ENCODE results near the gene TMEM196. TPM values are rescaled to one million over a fixed set of nuclear protein-coding genes. Genes with fewer than 3 reads are reported as not detected.

TMEM196 gene
- total and polyA plus RNA-seq, 2 donors from 2014 or later: 0.06 TPM; not detected in 1

DNA sequence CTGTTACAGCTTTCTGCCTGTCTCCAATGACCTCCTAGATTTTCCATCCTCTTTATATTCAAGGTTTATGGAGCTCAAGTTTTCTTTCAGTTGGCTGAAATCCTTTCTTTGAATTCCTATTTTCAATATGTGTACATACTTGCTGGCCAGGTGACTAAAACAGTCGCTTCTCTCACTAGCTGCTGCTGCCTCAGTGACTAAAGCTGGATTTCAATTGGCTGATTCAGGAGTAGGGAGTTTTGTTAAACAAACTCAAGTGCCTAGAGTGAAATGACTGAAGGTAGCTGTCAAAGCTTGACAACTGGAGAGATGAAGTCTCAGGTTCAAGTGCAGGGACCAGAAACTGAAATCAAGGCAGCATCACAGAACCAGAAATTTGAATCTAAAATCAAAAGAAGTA is 57.9 kb downstream of the TMEM196 start:
- intact Hi-C loops (cut with DNase I): loop anchor here (10.0 kb wide), 1 partner anchor 879 kb away; no protein-coding TSS in a partner anchor
- H3K4me3 ChIP-seq (ENCODE audit: low read length in 3 of 3): no peak overlapping the region
- H3K4me1 ChIP-seq (ENCODE audit: control insufficient read depth in 2 of 3, insufficient read depth in 2 of 3, low read depth in 1 of 3, low read length in 3 of 3): no peaks in the 10 kb centered on the region
- DNase-seq (no peak), FAIRE-seq (no peak)
- no peaks in the 10 kb centered on the region for H3K36me3 ChIP-seq (ENCODE audit: control insufficient read depth in 2 of 3, insufficient read depth in 3 of 3, low read length in 3 of 3)
- H3K27ac ChIP-seq (ENCODE audit: low read depth in 2 of 2, low read length in 2 of 2): no peak overlapping the region
- TF ChIP-seq, protein P1, sequence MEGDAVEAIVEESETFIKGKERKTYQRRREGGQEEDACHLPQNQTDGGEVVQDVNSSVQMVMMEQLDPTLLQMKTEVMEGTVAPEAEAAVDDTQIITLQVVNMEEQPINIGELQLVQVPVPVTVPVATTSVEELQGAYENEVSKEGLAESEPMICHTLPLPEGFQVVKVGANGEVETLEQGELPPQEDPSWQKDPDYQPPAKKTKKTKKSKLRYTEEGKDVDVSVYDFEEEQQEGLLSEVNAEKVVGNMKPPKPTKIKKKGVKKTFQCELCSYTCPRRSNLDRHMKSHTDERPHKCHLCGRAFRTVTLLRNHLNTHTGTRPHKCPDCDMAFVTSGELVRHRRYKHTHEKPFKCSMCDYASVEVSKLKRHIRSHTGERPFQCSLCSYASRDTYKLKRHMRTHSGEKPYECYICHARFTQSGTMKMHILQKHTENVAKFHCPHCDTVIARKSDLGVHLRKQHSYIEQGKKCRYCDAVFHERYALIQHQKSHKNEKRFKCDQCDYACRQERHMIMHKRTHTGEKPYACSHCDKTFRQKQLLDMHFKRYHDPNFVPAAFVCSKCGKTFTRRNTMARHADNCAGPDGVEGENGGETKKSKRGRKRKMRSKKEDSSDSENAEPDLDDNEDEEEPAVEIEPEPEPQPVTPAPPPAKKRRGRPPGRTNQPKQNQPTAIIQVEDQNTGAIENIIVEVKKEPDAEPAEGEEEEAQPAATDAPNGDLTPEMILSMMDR (IDR thresholded peaks at IDR 0.05; ENCODE audit: borderline replicate concordance, extremely low read depth, insufficient read depth): no peak
- no peaks in the 10 kb centered on the region for H3K9me3 ChIP-seq (ENCODE audit: control insufficient read depth in 2 of 3, insufficient read depth in 1 of 3, low read length in 3 of 3)
- H3K9ac ChIP-seq (ENCODE audit: low read length in 3 of 3): no peak overlapping the region
- H3K27me3 ChIP-seq (ENCODE audit: control insufficient read depth, insufficient read depth, low read length): no peaks in the 10 kb centered on the region

DNA sequence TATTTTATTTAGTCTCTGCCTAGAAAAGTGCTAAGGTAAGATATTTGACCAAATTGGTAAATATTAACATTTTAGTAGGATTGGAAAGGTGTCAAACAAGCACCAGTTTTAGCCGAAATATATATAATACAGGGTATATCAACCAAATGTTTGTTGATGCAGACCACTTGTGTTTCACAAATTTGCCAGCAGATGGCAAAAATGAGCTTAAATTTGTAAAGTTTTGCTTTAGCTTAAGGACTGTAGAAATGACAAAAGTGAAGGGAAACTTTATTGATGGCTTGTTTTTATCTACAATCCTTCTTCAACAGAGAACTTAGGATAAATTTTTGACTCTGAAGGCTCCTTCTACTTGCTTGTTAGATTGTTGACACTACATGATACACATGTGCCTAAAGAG is 59.7 kb downstream of the TMEM196 start:
- TF ChIP-seq, protein P1 (IDR thresholded peaks at IDR 0.05; ENCODE audit: borderline replicate concordance, extremely low read depth, insufficient read depth): peak; percentile 63
- Histone ChIP-seq H3K27ac (ENCODE audit: low read depth in 2 of 2, low read length in 2 of 2) (no peak overlapping the region), H3K36me3 (ENCODE audit: control insufficient read depth in 2 of 3, insufficient read depth in 3 of 3, low read length in 3 of 3) (no peaks in the 10 kb centered on the region), H3K4me3 (ENCODE audit: low read length in 3 of 3) (no peak overlapping the region), H3K4me1 (ENCODE audit: control insufficient read depth in 2 of 3, insufficient read depth in 2 of 3, low read depth in 1 of 3, low read length in 3 of 3) (peaks cover 0 to 4% (median 0%) of the 10 kb centered on the region in 3 donors), H3K9me3 (ENCODE audit: control insufficient read depth in 2 of 3, insufficient read depth in 1 of 3, low read length in 3 of 3) (no peaks in the 10 kb centered on the region), H3K27me3 (ENCODE audit: control insufficient read depth, insufficient read depth, low read length) (no peaks in the 10 kb centered on the region), H3K9ac (ENCODE audit: low read length in 3 of 3) (no peak overlapping the region)
- DNase-seq: peak in 3 of 5 donors; percentile 17 to 65 (median 54)
- peak; percentile 91 for FAIRE-seq
- intact Hi-C loops (cut with DNase I): loop anchor here (10.0 kb wide), 1 partner anchor 881 kb away; no protein-coding TSS in a partner anchor

DNA sequence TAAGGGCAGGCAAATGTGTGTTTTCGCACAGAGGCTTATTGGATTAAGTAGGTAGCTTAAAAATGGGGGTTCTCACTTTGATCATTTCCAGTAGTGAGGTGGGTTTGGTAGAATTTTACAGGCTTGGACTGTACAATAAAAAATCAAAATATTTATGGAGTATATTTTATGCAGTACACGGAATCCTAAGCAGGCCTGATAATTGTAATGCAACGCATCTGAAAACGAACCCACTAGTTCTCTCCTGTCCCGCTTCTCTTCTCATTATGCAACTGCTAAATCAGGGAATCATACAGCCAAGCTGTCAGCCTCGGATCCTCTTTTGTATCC is 64.2 kb downstream of the TMEM196 start:
- no peak for FAIRE-seq
- Histone ChIP-seq H3K9ac (ENCODE audit: low read length in 3 of 3) (peak overlapping the region in 1 of 3 donors; percentile 92), H3K36me3 (ENCODE audit: control insufficient read depth in 2 of 3, insufficient read depth in 3 of 3, low read length in 3 of 3) (no peaks in the 10 kb centered on the region), H3K9me3 (ENCODE audit: control insufficient read depth in 2 of 3, insufficient read depth in 1 of 3, low read length in 3 of 3) (no peaks in the 10 kb centered on the region), H3K4me3 (ENCODE audit: low read length in 3 of 3) (peak overlapping the region in 2 of 3 donors; percentile 99), H3K27me3 (ENCODE audit: control insufficient read depth, insufficient read depth, low read length) (no peaks in the 10 kb centered on the region), H3K4me1 (ENCODE audit: control insufficient read depth in 2 of 3, insufficient read depth in 2 of 3, low read depth in 1 of 3, low read length in 3 of 3) (peaks cover 0 to 12% (median 5%) of the 10 kb centered on the region in 3 donors), H3K27ac (ENCODE audit: low read depth in 2 of 2, low read length in 2 of 2) (peak overlapping the region in 1 of 2 donors; percentile 36)
- TF ChIP-seq, protein P1 (IDR thresholded peaks at IDR 0.05; ENCODE audit: borderline replicate concordance, extremely low read depth, insufficient read depth): no peak
- no peak for DNase-seq
- intact Hi-C loops (cut with DNase I): no loop called here
